H9 (cell line): Measurements from ENCODE around the gene INSR. TPM values are rescaled to one million over a fixed set of nuclear protein-coding genes. Genes with fewer than 3 reads are reported as not detected.

ENCODE experiments used
- DNase-seq: peaks from one replicate; pipeline ENCODE4 v3.0.0-alpha.2; 2017
- H2AFZ ChIP-seq: one replicate; pipeline ENCODE4 v1.6.1; 2013; ENCODE audit warnings: mild to moderate bottlenecking, low read length, control low read depth, moderate library complexity
- H2AK5ac ChIP-seq: 2 replicates; pipeline ENCODE4 v1.6.1; 2013; ENCODE audit warnings: low read length, control low read depth, mixed read lengths; ENCODE audit not compliant: insufficient read length
- H2BK120ac ChIP-seq: one replicate; pipeline ENCODE4 v1.6.1; 2013; ENCODE audit warnings: low read depth, mild to moderate bottlenecking, low read length, control low read depth, inconsistent platforms; ENCODE audit not compliant: poor library complexity, severe bottlenecking
- H2BK12ac ChIP-seq: 2 replicates; pipeline ENCODE4 v1.6.1; 2013; ENCODE audit warnings: low read length, control low read depth, mixed read lengths, low read depth; ENCODE audit not compliant: insufficient read length
- H2BK15ac ChIP-seq: 2 replicates; pipeline ENCODE4 v1.6.1; 2013; ENCODE audit warnings: low read depth, low read length, control low read depth
- H2BK20ac ChIP-seq: one replicate; pipeline ENCODE4 v1.6.1; 2013; ENCODE audit warnings: low read depth, mild to moderate bottlenecking, low read length, control low read depth, inconsistent platforms; ENCODE audit not compliant: poor library complexity, severe bottlenecking
- H2BK5ac ChIP-seq: 2 replicates; pipeline ENCODE4 v1.6.1; 2013; ENCODE audit warnings: low read length, control low read depth, mixed read lengths; ENCODE audit not compliant: insufficient read length
- H3K14ac ChIP-seq: 2 replicates; pipeline ENCODE4 v1.6.1; 2013; ENCODE audit warnings: low read length, control low read depth; ENCODE audit not compliant: insufficient read depth
- H3K18ac ChIP-seq: 2 replicates; pipeline ENCODE4 v1.6.1; 2013; ENCODE audit warnings: low read depth, mild to moderate bottlenecking, mixed read lengths, low read length, control low read depth; ENCODE audit not compliant: insufficient read length
- H3K23ac ChIP-seq: 2 replicates; pipeline ENCODE4 v1.6.1; 2013; ENCODE audit warnings: low read length, control low read depth, mixed read lengths, low read depth; ENCODE audit not compliant: insufficient read length
- H3K23me2 ChIP-seq: 2 replicates; pipeline ENCODE4 v1.6.1; 2013; ENCODE audit warnings: low read depth, mild to moderate bottlenecking, mixed read lengths, low read length, control low read depth; ENCODE audit not compliant: insufficient read length, poor library complexity, severe bottlenecking
- H3K27ac ChIP-seq: 2 replicates; pipeline ENCODE4 v1.5.1; 2013; ENCODE audit warnings: low read length, control low read depth, mixed read lengths, low read depth; ENCODE audit not compliant: insufficient read length
- H3K27me3 ChIP-seq: 2 replicates; pipeline ENCODE4 v1.6.1; 2013; ENCODE audit warnings: low read length, control low read depth, inconsistent platforms; ENCODE audit not compliant: insufficient read depth
- H3K4ac ChIP-seq: 2 replicates; pipeline ENCODE4 v1.6.1; 2013; ENCODE audit warnings: low read depth, mild to moderate bottlenecking, control low read depth, inconsistent platforms, low read length, moderate library complexity
- H3K4me1 ChIP-seq: 2 replicates; pipeline ENCODE4 v1.6.1; 2013; ENCODE audit warnings: low read length, control low read depth, inconsistent platforms; ENCODE audit not compliant: insufficient read depth
- H3K4me2 ChIP-seq: 2 replicates; pipeline ENCODE4 v1.6.1; 2013; ENCODE audit warnings: low read length, control low read depth, mixed read lengths; ENCODE audit not compliant: insufficient read length, insufficient read depth
- H3K56ac ChIP-seq: 2 replicates; pipeline ENCODE4 v1.6.1; 2013; ENCODE audit warnings: low read depth, mild to moderate bottlenecking, mixed read lengths, low read length, control low read depth; ENCODE audit not compliant: insufficient read length
- H3K79me1 ChIP-seq: 2 replicates; pipeline ENCODE4 v1.6.1; 2013; ENCODE audit warnings: low read depth, mild to moderate bottlenecking, moderate library complexity, low read length, control low read depth, inconsistent platforms; ENCODE audit not compliant: insufficient read depth, poor library complexity, severe bottlenecking
- H3K79me2 ChIP-seq: 2 replicates; pipeline ENCODE4 v1.6.1; 2013; ENCODE audit warnings: low read length, control low read depth, inconsistent platforms; ENCODE audit not compliant: insufficient read depth
- H3K9ac ChIP-seq: 2 replicates; pipeline ENCODE4 v1.6.1; 2013; ENCODE audit warnings: low read length, control low read depth, mixed read lengths; ENCODE audit not compliant: insufficient read length; ENCODE audit errors: extremely low read depth
- H3K9me3 ChIP-seq: one replicate; pipeline ENCODE4 v1.6.1; 2013; ENCODE audit warnings: low read depth, low read length, inconsistent platforms; ENCODE audit not compliant: control insufficient read depth
- H3T11ph ChIP-seq: one replicate; pipeline ENCODE4 v1.6.1; 2013; ENCODE audit warnings: mild to moderate bottlenecking, low read length, control low read depth, inconsistent platforms
- H4K20me1 ChIP-seq: one replicate; pipeline ENCODE4 v1.6.1; 2013; ENCODE audit not compliant: control insufficient read depth, insufficient read length, insufficient read depth
- H4K5ac ChIP-seq: 2 replicates; pipeline ENCODE4 v1.6.1; 2013; ENCODE audit warnings: low read depth, mild to moderate bottlenecking, mixed read lengths, low read length, control low read depth; ENCODE audit not compliant: insufficient read length
- H4K8ac ChIP-seq: replicated peaks from 2 replicates; pipeline ENCODE4 v1.6.1; 2013; ENCODE audit warnings: low read length, control low read depth, mixed read lengths, low read depth; ENCODE audit not compliant: insufficient read length
- H4K91ac ChIP-seq: 2 replicates; pipeline ENCODE4 v1.6.1; 2013; ENCODE audit warnings: low read depth, mild to moderate bottlenecking, moderate library complexity, mixed read lengths, low read length, control low read depth; ENCODE audit not compliant: insufficient read length
- H3K27ac Mint-ChIP-seq, 3 experiments: 2 replicates in 2 of 3; 3 replicates in 1 of 3; pipeline ENCODE4 v1.8.0; 2020 to 2021; ENCODE audit warnings: mixed read lengths in 3 of 3, mild to moderate bottlenecking in 1 of 3, moderate library complexity in 1 of 3
- H3K27me3 Mint-ChIP-seq: 2 replicates; pipeline ENCODE4 v1.8.0; 2021; ENCODE audit warnings: low read depth, mild to moderate bottlenecking, moderate library complexity, mixed read lengths
- H3K36me3 Mint-ChIP-seq, 3 experiments: 2 replicates in 2 of 3; 3 replicates in 1 of 3; pipeline ENCODE4 v1.8.0; 2020 to 2021; ENCODE audit warnings: low read depth in 3 of 3, mixed read lengths in 3 of 3; ENCODE audit not compliant: insufficient read depth in 1 of 3
- H3K4me1 Mint-ChIP-seq, 2 experiments: 2 replicates each; pipeline ENCODE4 v1.8.0; 2020; ENCODE audit warnings: mixed read lengths in 2 of 2
- H3K4me3 Mint-ChIP-seq, 2 experiments: 2 replicates in 1 of 2; 3 replicates in 1 of 2; pipeline ENCODE4 v1.8.0; 2020 to 2021; ENCODE audit warnings: mild to moderate bottlenecking in 2 of 2, mixed read lengths in 2 of 2, moderate library complexity in 1 of 2
- H3K9me3 Mint-ChIP-seq, 2 experiments: 2 replicates in 1 of 2; 3 replicates in 1 of 2; pipeline ENCODE4 v1.8.0; 2020; ENCODE audit warnings: mild to moderate bottlenecking in 2 of 2, mixed read lengths in 2 of 2, moderate library complexity in 1 of 2
- CTCF ChIP-seq: fragments of 200-600 bp; sonication (generic); conservative IDR thresholded peaks from 3 replicates; pipeline ENCODE4 v1.8.0; 2021; ENCODE audit warnings: antibody characterized with exemption, mild to moderate bottlenecking
- WGBS: extraction: QIAGEN DNeasy Blood & Tissue Kit; methylation state at CpG from one replicate; pipeline ENCODE4 v1.1.7; 2013; ENCODE audit warnings: missing lambda C conversion rate, low lambda C conversion rate, mixed read lengths; ENCODE audit not compliant: insufficient read length; ENCODE audit errors: extremely low coverage; 5-methylcytosine and 5-hydroxymethylcytosine counted together
- total RNA-seq: library from RNA; stranded (reverse); gene quantifications from 2 replicates; pipeline ENCODE4 v1.2.1, GENCODE V29; 2021

INSR gene
- total RNA-seq, 1 experiment from 2014 or later, result 39.8 TPM

DNA sequence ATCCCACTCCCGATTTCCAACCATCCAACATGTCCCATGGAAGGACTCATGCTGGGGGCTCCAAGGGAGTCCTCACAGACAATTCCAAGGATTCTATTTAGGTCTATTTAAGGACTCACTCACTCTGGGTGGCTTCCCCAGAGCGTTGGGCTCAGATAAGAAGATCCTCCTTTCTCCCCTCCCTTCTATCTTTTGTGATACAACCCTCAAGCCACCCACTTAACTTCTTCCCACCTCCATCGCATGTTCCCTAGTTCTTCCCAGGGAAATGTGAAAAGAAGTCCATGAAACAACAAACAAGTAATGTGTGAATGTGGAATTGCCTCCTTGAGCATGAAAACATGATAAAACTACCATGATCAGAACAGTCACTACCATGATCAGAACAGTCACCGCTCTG, 29.4 kb downstream of the INSR start:
- H2AK5ac ChIP-seq, result no peak overlapping the region
- Mint-ChIP-seq H3K27ac (no peak overlapping the region; a peak in 1 of 7 replicates), H3K9me3 (no peaks in the 10 kb centered on the region), H3K4me3 (no peak overlapping the region), H3K27me3 (no peaks in the 10 kb centered on the region), H3K4me1 (peaks cover 2 to 29% of the 10 kb centered on the region in 2 experiments), H3K36me3 (peaks cover 14 to 25% (median 20%) of the 10 kb centered on the region in 3 experiments; a peak in 6 of 7 replicates)
- DNase-seq, result no peak
- no peak overlapping the region for H2BK20ac ChIP-seq
- TF ChIP-seq CTCF, result no peak
- no peak overlapping the region for H2BK120ac ChIP-seq
- no peak overlapping the region for H2BK12ac ChIP-seq
- no peak overlapping the region for H2AFZ ChIP-seq
- H3K18ac ChIP-seq, result no peak overlapping the region
- no peaks in the 10 kb centered on the region for H4K20me1 ChIP-seq
- H3K9me3 ChIP-seq, result no peaks in the 10 kb centered on the region
- no peak overlapping the region for H3K27ac ChIP-seq
- no peak overlapping the region for H2BK5ac ChIP-seq
- no peak overlapping the region for H3K23ac ChIP-seq
- no peak overlapping the region for H3T11ph ChIP-seq
- H3K79me2 ChIP-seq, result peaks cover 4% of the 10 kb centered on the region; the same call in 1 of the 2 replicates
- no peak overlapping the region for H3K4ac ChIP-seq
- H4K8ac ChIP-seq, result no peak overlapping the region
- peaks cover 8% of the 10 kb centered on the region for H3K79me1 ChIP-seq
- no peak overlapping the region for H3K14ac ChIP-seq
- H3K4me1 ChIP-seq, result no peaks in the 10 kb centered on the region
- no peaks in the 10 kb centered on the region for H3K23me2 ChIP-seq
- no peak overlapping the region for H4K5ac ChIP-seq
- H3K27me3 ChIP-seq, result no peaks in the 10 kb centered on the region
- no peak overlapping the region for H3K4me2 ChIP-seq
- no peak overlapping the region for H2BK15ac ChIP-seq
- H3K9ac ChIP-seq, result no peak overlapping the region
- 100% methylated on average over 1 of the region's 4 CpGs for WGBS
- no peak overlapping the region for H4K91ac ChIP-seq
- no peak overlapping the region for H3K56ac ChIP-seq
